Suprapubic skin (tissue), 4 donors: Measurements from ENCODE around the gene IRX4. TPM values are rescaled to one million over a fixed set of nuclear protein-coding genes. Genes with fewer than 3 reads are reported as not detected.

Experiments
- DNase-seq, 2 donors: peaks; one replicate each; pipeline ENCODE4 v3.0.0-alpha.2; 2019; ENCODE audit warnings: low spot score in 2 of 2
- H3K27ac ChIP-seq: fragments of 200-600 bp; sonication (generic); one replicate; pipeline ENCODE4 v1.5.1; 2019
- H3K27me3 ChIP-seq: fragments of 200-600 bp; sonication (generic); one replicate; pipeline ENCODE4 v1.5.1; 2019
- H3K36me3 ChIP-seq: fragments of 200-600 bp; sonication (generic); one replicate; pipeline ENCODE4 v1.5.1; 2019
- H3K4me1 ChIP-seq: fragments of 200-600 bp; sonication (generic); one replicate; pipeline ENCODE4 v1.5.1; 2019
- H3K4me3 ChIP-seq: fragments of 200-600 bp; sonication (generic); one replicate; pipeline ENCODE4 v1.5.1; 2019; ENCODE audit warnings: mild to moderate bottlenecking
- H3K9me3 ChIP-seq: fragments of 200-600 bp; sonication (generic); one replicate; pipeline ENCODE4 v1.5.1; 2019
- EP300 ChIP-seq: sonication (generic); formaldehyde crosslinking; IDR thresholded peaks from one replicate; pipeline ENCODE4 v1.6.1; 2017; ENCODE audit warnings: antibody characterized with exemption
- POLR2A ChIP-seq, 2 donors: fragments of 450-650 bp; IDR thresholded peaks; one replicate each; pipeline ENCODE4 v1.6.1; 2017; ENCODE audit warnings: antibody characterized with exemption in 2 of 2, mild to moderate bottlenecking in 2 of 2, moderate library complexity in 2 of 2
- POLR2AphosphoS5 ChIP-seq, 3 donors: sonication (generic); formaldehyde crosslinking; IDR thresholded peaks; one replicate each; pipeline ENCODE4 v1.6.1; 2017; ENCODE audit warnings: antibody characterized with exemption in 3 of 3
- WGBS: methylation state at CpG from one replicate; pipeline ENCODE4 v1.1.5; 2018; 5-methylcytosine and 5-hydroxymethylcytosine counted together
- total RNA-seq, 4 donors: library from RNA; depleted of rRNA; stranded (reverse); fragments of >200 nt; gene quantifications; one replicate each; pipeline ENCODE4 v1.1.0, GENCODE V29; 2016
- TF ChIP-seq, protein P1 (sequence below), 2 donors: fragments of 200-600 bp in 1 of 2; fragments of 450-650 bp in 1 of 2; sonication (generic) in 1 of 2; IDR thresholded peaks; one replicate each; pipeline ENCODE4 v1.5.1; 2016 to 2019; ENCODE audit warnings: antibody characterized with exemption in 2 of 2, mild to moderate bottlenecking in 1 of 2, moderate library complexity in 1 of 2

IRX4 gene
- total RNA-seq, 4 donors from 2014 or later = 20.3 to 45.9 (median 33.5) TPM

DNA sequence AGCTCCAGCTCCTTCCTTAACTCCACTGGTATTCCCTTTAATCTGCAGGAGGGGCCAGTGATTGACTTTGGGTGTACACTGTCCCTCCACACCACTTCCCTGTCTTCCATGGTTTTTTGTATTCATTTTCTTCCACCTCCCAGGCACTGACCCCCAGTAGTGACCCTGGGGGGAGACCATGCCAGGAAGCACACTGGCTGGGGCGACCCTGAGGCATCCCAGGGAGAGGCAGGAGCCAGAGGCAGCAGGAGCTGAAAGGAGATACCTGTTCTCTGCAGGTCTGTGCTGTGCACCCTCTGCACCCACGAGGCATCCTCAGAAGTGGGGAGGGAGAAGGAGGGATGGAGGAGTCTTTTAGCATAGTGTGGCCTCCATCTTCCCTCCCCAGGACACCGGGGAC lies 27.6 kb downstream of the IRX4 start:
- Histone ChIP-seq H3K27me3 (peaks cover 70% of the 10 kb centered on the region), H3K4me1 (peaks cover 11% of the 10 kb centered on the region), H3K4me3 (no peak overlapping the region), H3K36me3 (no peaks in the 10 kb centered on the region), H3K9me3 (no peaks in the 10 kb centered on the region), H3K27ac (no peak overlapping the region)
- DNase-seq = no peak
- TF ChIP-seq EP300 (no peak), POLR2AphosphoS5 (IDR thresholded peaks at IDR 0.05) (no peak), POLR2A (IDR thresholded peaks at IDR 0.05) (no peak)
- TF ChIP-seq, protein P1, sequence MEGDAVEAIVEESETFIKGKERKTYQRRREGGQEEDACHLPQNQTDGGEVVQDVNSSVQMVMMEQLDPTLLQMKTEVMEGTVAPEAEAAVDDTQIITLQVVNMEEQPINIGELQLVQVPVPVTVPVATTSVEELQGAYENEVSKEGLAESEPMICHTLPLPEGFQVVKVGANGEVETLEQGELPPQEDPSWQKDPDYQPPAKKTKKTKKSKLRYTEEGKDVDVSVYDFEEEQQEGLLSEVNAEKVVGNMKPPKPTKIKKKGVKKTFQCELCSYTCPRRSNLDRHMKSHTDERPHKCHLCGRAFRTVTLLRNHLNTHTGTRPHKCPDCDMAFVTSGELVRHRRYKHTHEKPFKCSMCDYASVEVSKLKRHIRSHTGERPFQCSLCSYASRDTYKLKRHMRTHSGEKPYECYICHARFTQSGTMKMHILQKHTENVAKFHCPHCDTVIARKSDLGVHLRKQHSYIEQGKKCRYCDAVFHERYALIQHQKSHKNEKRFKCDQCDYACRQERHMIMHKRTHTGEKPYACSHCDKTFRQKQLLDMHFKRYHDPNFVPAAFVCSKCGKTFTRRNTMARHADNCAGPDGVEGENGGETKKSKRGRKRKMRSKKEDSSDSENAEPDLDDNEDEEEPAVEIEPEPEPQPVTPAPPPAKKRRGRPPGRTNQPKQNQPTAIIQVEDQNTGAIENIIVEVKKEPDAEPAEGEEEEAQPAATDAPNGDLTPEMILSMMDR (IDR thresholded peaks at IDR 0.05) = no peak
- WGBS = 61% methylated on average over 2 of the region's 3 CpGs

GRCh38 chr5:1853531-1853930 lies 29.2 kb downstream of the IRX4 start:
- no peaks in the 10 kb centered on the region for H3K36me3 ChIP-seq
- TF ChIP-seq, protein P1 (IDR thresholded peaks at IDR 0.05) = no peak
- TF ChIP-seq POLR2AphosphoS5 (IDR thresholded peaks at IDR 0.05) = no peak
- TF ChIP-seq POLR2A (IDR thresholded peaks at IDR 0.05) = no peak
- TF ChIP-seq EP300 = no peak
- 31% methylated on average over 7 of the region's 8 CpGs for WGBS
- peaks cover 11% of the 10 kb centered on the region for H3K4me1 ChIP-seq
- DNase-seq = no peak
- no peaks in the 10 kb centered on the region for H3K9me3 ChIP-seq
- no peak overlapping the region for H3K4me3 ChIP-seq
- H3K27ac ChIP-seq = no peak overlapping the region
- peaks cover 79% of the 10 kb centered on the region for H3K27me3 ChIP-seq

DNA sequence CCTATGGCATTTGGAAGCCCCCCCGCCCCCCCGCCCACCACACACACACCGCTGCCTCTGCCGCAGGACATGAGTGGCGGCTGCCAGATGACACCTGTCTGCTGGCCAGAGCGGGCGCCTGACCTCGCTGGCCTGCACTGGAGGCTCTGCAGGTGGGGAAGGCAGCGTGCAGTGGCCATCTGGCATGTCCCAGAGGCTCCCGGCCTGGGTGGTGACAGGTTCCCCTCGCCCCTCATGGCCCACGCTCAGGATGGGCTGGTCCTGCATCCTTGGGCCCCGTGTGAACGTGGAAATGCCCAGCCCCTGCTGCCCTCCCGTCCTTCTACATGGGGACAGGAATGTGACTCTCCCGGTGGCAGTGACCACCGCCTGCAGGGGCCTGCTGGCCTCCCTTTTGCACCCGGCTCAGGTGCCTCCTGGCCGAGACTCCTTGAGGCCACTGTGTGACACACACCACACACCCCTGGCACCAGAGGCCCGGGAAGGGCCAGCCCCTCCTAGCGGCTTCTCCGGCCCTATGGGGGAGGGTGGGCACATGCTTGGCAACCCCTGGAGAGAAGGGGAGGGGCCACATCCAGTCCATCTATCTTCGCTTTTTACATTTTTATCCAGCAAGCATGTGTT lies 30.3 kb downstream of the IRX4 start:
- no peak overlapping the region for H3K4me3 ChIP-seq
- 86% methylated on average over 7 of the region's 23 CpGs for WGBS
- no peaks in the 10 kb centered on the region for H3K9me3 ChIP-seq
- H3K4me1 ChIP-seq = peaks cover 11% of the 10 kb centered on the region
- peaks cover 89% of the 10 kb centered on the region for H3K27me3 ChIP-seq
- no peak for DNase-seq
- TF ChIP-seq, protein P1 (IDR thresholded peaks at IDR 0.05) = no peak
- TF ChIP-seq POLR2AphosphoS5 (IDR thresholded peaks at IDR 0.05) = no peak
- TF ChIP-seq EP300 = no peak
- H3K36me3 ChIP-seq = no peaks in the 10 kb centered on the region
- H3K27ac ChIP-seq = no peak overlapping the region

DNA sequence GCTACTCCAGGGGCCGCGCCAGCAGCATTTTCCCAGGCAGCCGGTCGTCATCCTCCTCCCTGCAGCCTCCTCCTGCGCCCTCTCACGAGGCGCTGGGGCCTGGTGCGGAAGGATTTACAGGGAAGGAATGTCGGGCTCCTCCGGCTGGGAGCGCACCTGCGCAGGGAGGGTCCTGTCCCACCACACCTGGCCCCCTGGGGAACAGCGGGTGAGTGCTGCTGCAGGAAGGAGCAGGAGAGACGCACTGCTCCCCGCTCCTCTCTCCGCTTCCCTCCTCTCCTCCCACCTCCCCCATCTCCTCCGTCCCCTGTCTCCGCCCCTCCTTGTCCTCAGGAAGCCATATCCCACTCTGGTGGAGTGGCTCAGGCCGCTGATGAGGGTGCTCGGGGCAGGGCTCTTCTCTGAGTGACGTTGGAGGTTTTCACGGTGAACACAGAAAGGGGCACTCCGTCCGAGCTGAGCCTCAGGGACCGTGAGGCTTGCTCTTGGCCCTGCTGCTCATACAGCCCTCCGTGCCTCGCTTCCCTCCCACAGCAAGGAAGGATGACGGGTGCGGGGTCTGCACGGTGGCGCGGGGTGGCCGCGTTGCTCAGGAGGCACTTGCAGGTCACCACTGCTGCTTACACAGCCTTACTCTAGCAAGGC lies 31.3 kb downstream of the IRX4 start:
- no peak for DNase-seq
- TF ChIP-seq POLR2AphosphoS5 (IDR thresholded peaks at IDR 0.05) (no peak), EP300 (no peak), POLR2A (IDR thresholded peaks at IDR 0.05) (no peak)
- TF ChIP-seq, protein P1 (IDR thresholded peaks at IDR 0.05) = no peak
- Histone ChIP-seq H3K4me1 (peaks cover 11% of the 10 kb centered on the region), H3K36me3 (no peaks in the 10 kb centered on the region), H3K27me3 (peaks cover 80% of the 10 kb centered on the region), H3K4me3 (no peak overlapping the region), H3K9me3 (no peaks in the 10 kb centered on the region), H3K27ac (no peak overlapping the region)
- 13% methylated on average over 25 of the region's 34 CpGs for WGBS

DNA sequence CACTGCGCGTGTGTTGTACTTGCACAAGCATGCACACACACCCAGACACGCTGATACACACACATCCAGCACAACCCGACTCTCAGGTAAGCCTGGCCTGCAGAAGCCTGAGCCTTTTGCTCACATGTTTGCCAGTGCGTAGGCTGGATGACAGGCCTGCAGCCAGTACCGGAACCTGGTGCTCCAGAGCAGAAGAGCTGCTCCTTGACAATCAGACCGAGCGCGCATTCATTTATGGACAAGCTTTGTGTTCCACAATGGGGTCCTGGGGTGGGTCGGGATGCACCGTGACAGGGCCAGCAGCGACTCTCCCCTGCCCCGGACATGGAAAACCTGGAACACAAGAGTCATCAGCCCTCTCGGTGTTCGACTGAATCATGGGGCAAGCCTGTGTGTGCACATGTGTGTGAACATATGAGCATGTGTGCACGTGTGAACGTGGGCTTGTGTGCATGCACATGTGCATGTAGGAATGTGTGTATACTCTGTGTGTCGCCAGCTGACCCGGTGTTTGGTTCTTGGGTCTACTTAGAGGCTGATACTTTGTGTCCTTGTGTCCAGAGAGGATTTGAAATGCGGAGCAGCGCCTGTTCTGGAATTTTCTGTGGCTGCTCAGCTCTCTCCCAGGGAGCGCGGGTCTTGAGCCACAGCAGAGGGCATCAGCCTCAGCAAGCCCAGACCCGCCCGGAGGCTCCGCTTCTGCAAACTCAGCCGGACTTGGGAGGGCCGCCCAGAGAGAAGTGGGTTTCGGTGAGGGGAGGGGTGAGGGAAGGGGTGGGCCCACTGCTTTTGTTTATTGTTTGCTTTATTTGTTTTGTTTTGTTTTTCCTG lies 32.2 kb downstream of the IRX4 start:
- H3K36me3 ChIP-seq = no peaks in the 10 kb centered on the region
- no peak overlapping the region for H3K4me3 ChIP-seq
- H3K27ac ChIP-seq = no peak overlapping the region
- H3K27me3 ChIP-seq = peaks cover 72% of the 10 kb centered on the region
- TF ChIP-seq EP300 (no peak), POLR2AphosphoS5 (IDR thresholded peaks at IDR 0.05) (no peak), POLR2A (IDR thresholded peaks at IDR 0.05) (no peak)
- TF ChIP-seq, protein P1 (IDR thresholded peaks at IDR 0.05) = no peak
- H3K4me1 ChIP-seq = peaks cover 11% of the 10 kb centered on the region
- WGBS = 56% methylated on average over 26 of the region's 29 CpGs
- no peak for DNase-seq
- H3K9me3 ChIP-seq = no peaks in the 10 kb centered on the region
